Measurements from ENCODE around the gene BANF1.

The BANF1 gene

GRCh38 chr11:65965986-65966762 lies 36.1 kb upstream of the BANF1 start:
- H3K79me2 ChIP-seq (ENCODE audit: insufficient read depth, low read length): peaks cover 13% of the 10 kb centered on the region
- no peak overlapping the region for H3K4me2 ChIP-seq (ENCODE audit: low read length)
- H3K4me1 ChIP-seq (ENCODE audit: insufficient read depth, low read length, severe bottlenecking): peaks cover 19% of the 10 kb centered on the region
- H3K27me3 ChIP-seq (ENCODE audit: insufficient read depth, low read length): no peaks in the 10 kb centered on the region
- no peak overlapping the region for H2AFZ ChIP-seq (ENCODE audit: low read length)
- H3K9me2 ChIP-seq (ENCODE audit: low read depth, low read length): no peaks in the 10 kb centered on the region
- no peak overlapping the region for H3K9ac ChIP-seq (ENCODE audit: low read length)
- H3K36me3 ChIP-seq (ENCODE audit: insufficient read depth, low read length): peaks cover 67% of the 10 kb centered on the region
- TF ChIP-seq, protein P1, sequence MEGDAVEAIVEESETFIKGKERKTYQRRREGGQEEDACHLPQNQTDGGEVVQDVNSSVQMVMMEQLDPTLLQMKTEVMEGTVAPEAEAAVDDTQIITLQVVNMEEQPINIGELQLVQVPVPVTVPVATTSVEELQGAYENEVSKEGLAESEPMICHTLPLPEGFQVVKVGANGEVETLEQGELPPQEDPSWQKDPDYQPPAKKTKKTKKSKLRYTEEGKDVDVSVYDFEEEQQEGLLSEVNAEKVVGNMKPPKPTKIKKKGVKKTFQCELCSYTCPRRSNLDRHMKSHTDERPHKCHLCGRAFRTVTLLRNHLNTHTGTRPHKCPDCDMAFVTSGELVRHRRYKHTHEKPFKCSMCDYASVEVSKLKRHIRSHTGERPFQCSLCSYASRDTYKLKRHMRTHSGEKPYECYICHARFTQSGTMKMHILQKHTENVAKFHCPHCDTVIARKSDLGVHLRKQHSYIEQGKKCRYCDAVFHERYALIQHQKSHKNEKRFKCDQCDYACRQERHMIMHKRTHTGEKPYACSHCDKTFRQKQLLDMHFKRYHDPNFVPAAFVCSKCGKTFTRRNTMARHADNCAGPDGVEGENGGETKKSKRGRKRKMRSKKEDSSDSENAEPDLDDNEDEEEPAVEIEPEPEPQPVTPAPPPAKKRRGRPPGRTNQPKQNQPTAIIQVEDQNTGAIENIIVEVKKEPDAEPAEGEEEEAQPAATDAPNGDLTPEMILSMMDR (IDR thresholded peaks at IDR 0.05; ENCODE audit: low read length): no peak
- TF ChIP-seq EZH2 (IDR thresholded peaks at IDR 0.05; ENCODE audit: borderline replicate concordance, low read length): no peak
- no peaks in the 10 kb centered on the region for H4K20me1 ChIP-seq (ENCODE audit: insufficient read depth, low read length)
- no peaks in the 10 kb centered on the region for H3K9me3 ChIP-seq (ENCODE audit: low read length)
- H3K27ac ChIP-seq (ENCODE audit: low read depth, low read length, poor library complexity, severe bottlenecking): no peak overlapping the region
- no peaks in the 10 kb centered on the region for H3F3A ChIP-seq (ENCODE audit: insufficient read depth, low read length)
- no peak overlapping the region for H3K4me3 ChIP-seq (ENCODE audit: low read depth, low read length, poor library complexity, severe bottlenecking)

- Histone ChIP-seq H3K4me2 (ENCODE audit: low read length) (no peak overlapping the region), H3F3A (ENCODE audit: insufficient read depth, low read length) (no peaks in the 10 kb centered on the region), H3K9ac (ENCODE audit: low read length) (no peak overlapping the region), H3K79me2 (ENCODE audit: insufficient read depth, low read length) (peaks cover 9% of the 10 kb centered on the region), H3K9me2 (ENCODE audit: low read depth, low read length) (no peaks in the 10 kb centered on the region), H3K9me3 (ENCODE audit: low read length) (no peaks in the 10 kb centered on the region), H3K36me3 (ENCODE audit: insufficient read depth, low read length) (peaks cover 68% of the 10 kb centered on the region), H3K4me1 (ENCODE audit: insufficient read depth, low read length, severe bottlenecking) (peaks cover 14% of the 10 kb centered on the region), H3K4me3 (ENCODE audit: low read depth, low read length, poor library complexity, severe bottlenecking) (no peak overlapping the region), H2AFZ (ENCODE audit: low read length) (no peak overlapping the region), H3K27me3 (ENCODE audit: insufficient read depth, low read length) (no peaks in the 10 kb centered on the region), H3K27ac (ENCODE audit: low read depth, low read length, poor library complexity, severe bottlenecking) (no peak overlapping the region), H4K20me1 (ENCODE audit: insufficient read depth, low read length) (no peaks in the 10 kb centered on the region)
- TF ChIP-seq EZH2 (IDR thresholded peaks at IDR 0.05; ENCODE audit: borderline replicate concordance, low read length): no peak
- TF ChIP-seq, protein P1 (IDR thresholded peaks at IDR 0.05; ENCODE audit: low read length): no peak
Observed at GRCh38 chr11:65967329-65967934, 34.9 kb upstream of the BANF1 start.

- Histone ChIP-seq H3K9me2 (ENCODE audit: low read depth, low read length) (no peaks in the 10 kb centered on the region), H4K20me1 (ENCODE audit: insufficient read depth, low read length) (no peaks in the 10 kb centered on the region), H3K79me2 (ENCODE audit: insufficient read depth, low read length) (no peaks in the 10 kb centered on the region), H3K36me3 (ENCODE audit: insufficient read depth, low read length) (peaks cover 80% of the 10 kb centered on the region), H3K4me2 (ENCODE audit: low read length) (no peak overlapping the region), H3K9me3 (ENCODE audit: low read length) (no peaks in the 10 kb centered on the region), H3K9ac (ENCODE audit: low read length) (no peak overlapping the region), H3K4me3 (ENCODE audit: low read depth, low read length, poor library complexity, severe bottlenecking) (no peak overlapping the region), H3K27me3 (ENCODE audit: insufficient read depth, low read length) (no peaks in the 10 kb centered on the region), H3F3A (ENCODE audit: insufficient read depth, low read length) (no peaks in the 10 kb centered on the region), H2AFZ (ENCODE audit: low read length) (no peak overlapping the region), H3K4me1 (ENCODE audit: insufficient read depth, low read length, severe bottlenecking) (peaks cover under 1% of the 10 kb centered on the region), H3K27ac (ENCODE audit: low read depth, low read length, poor library complexity, severe bottlenecking) (no peak overlapping the region)
- TF ChIP-seq, protein P1 (IDR thresholded peaks at IDR 0.05; ENCODE audit: low read length): no peak
- TF ChIP-seq EZH2 (IDR thresholded peaks at IDR 0.05; ENCODE audit: borderline replicate concordance, low read length): no peak
Observed at GRCh38 chr11:65968600-65969482, 33.5 kb upstream of the BANF1 start.

Data from OCI-LY1 (cell line).